Measurements from ENCODE around the gene FILIP1L.

GRCh38 chr3:100159331-100160153 lies 45.2 kb upstream of the FILIP1L start:
- TF ChIP-seq POLR2A (IDR thresholded peaks at IDR 0.05), result no peak
- no peak for TF ChIP-seq EP300 (IDR thresholded peaks at IDR 0.05)
- no peak for TF ChIP-seq CTCF (IDR thresholded peaks at IDR 0.05)
